HG03175 (cell line): ENCODE measurements around the gene HOXB6.

Experiments used
- ATAC-seq: cut with Tn5 transposase; IDR thresholded peaks from one replicate; pipeline ENCODE4 v1.9.1; 2021; ENCODE audit warnings: mild to moderate bottlenecking, moderate library complexity; ENCODE audit not compliant: unreplicated experiment

The HOXB6 gene

GRCh38 chr17:48636177-48637018, 31.6 kb upstream of the HOXB6 start:
- ATAC-seq, result peak; percentile 42

DNA sequence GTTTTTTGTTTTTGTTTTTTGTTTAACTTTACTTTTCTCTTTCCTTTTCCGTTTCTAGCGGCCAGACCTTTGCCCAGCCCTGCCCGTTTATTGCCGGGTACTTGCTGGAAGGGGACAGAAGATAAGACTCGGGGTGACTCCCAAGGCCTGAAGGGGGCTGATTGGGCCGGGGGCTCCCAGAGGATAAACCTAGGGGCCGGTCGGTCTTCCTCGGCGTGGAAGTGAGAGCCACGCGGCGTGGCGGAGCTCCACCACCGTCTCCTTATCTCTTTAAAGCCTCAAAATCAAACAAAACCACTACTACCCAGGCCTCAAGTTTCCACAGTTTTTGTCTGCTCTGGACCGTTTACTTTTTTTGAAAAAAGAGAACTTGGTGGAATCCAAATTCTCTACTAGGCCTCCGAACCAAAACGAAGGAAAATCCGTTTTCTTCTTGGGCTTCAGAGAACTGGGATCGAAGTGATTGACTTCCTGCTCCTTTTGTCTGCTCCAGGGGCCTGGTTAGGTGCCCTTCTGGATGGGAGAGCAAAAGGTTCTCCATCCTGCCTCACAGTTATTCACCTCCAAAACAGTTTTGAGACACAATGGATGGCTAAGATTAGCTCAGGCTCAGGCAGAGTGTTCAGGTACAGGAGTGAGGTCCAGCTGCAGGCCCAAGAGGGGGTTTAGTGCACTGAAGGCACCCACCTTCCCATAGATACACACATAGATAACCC, 29.9 kb upstream of the HOXB6 start:
- ATAC-seq, result no peak

- no peak for ATAC-seq
Observed at GRCh38 chr17:48633266-48633677, 28.5 kb upstream of the HOXB6 start.

GRCh38 chr17:48632579-48633265, 27.9 kb upstream of the HOXB6 start:
- no peak for ATAC-seq

- no peak for ATAC-seq
Observed at GRCh38 chr17:48631693-48632578, 27.1 kb upstream of the HOXB6 start.

DNA sequence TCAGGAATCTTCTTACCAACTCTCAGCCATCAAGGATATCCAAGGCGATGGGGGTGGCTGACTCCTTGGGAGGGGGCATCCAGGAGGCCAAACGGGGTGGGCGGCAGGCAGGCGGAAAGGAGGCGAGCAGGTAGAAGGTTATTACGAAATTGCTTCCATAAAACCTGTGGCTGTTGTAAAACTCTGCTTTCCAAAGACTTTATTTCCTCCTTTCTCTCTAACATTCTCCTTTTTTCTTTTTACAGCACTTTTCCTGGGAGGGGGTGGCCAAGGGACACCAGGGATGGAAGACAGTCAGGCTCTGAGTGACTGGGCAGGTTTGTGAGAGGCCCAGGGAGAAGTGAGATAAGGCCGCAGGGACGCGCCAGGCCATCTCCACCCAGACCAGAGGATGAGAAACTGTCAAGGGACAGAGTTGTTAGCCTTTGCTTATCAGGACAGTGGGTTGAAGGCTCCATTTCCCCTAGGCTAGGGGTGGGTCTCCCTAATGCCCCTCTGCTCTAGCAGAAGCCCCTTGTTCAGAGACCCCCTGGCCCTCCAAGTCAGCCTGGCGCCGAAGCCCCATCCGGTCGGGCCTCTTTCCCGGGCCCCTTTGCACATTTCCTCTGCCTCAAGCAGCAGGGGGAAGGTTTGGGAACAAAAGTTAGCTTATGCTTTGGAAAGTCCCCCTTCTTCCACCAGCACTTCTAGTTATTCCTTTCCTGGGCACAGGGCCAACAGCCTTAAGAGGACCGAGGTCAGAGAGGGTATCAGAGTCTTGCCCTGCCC, 26.3 kb upstream of the HOXB6 start:
- no peak for ATAC-seq

DNA sequence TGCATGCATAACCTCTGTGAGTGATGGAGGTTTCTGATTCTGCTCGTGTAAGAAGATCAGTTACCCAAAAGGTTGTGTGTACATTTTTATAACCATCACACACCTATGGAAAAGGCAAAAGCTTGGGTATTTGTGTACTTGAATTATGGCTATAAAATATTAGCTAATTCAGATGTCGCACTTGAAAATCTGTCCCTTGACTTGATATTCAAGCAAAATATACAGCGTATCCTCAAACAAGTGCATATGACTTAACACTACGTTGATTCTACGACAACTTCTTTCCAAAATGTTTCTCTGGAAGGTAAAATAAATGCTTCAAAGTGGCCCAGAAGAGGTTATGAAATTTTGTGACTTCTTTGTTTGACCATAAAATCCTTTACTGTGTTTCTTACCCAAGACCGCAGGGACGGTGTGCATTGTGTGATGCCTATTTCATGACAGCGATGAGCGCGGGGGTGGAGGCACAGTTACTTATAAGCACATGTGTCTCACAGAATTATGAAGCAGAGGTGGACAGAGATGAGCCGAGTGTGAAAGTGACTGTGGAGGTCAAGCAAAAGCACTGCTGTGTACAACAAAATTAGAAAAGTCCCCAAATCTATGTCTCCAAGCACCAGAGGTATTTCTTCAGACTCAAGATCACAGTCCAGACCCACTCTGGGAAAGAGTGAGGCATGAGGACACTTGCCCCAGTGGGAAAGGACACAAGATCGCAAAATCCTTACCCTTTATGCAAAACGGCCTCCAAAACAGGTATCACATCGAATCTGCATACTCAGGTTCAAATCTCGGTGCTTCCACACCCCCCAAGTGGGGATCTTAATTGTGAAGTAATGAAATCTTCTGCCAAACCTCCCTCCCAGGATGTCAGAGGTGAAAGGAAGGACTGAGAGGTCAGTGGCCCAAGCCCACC, 25.5 kb upstream of the HOXB6 start:
- no peak for ATAC-seq

- no peak for ATAC-seq
Observed at GRCh38 chr17:48629411-48629759, 24.6 kb upstream of the HOXB6 start.

- ATAC-seq, result no peak
Observed at GRCh38 chr17:48628649-48629410, 24.0 kb upstream of the HOXB6 start.

DNA sequence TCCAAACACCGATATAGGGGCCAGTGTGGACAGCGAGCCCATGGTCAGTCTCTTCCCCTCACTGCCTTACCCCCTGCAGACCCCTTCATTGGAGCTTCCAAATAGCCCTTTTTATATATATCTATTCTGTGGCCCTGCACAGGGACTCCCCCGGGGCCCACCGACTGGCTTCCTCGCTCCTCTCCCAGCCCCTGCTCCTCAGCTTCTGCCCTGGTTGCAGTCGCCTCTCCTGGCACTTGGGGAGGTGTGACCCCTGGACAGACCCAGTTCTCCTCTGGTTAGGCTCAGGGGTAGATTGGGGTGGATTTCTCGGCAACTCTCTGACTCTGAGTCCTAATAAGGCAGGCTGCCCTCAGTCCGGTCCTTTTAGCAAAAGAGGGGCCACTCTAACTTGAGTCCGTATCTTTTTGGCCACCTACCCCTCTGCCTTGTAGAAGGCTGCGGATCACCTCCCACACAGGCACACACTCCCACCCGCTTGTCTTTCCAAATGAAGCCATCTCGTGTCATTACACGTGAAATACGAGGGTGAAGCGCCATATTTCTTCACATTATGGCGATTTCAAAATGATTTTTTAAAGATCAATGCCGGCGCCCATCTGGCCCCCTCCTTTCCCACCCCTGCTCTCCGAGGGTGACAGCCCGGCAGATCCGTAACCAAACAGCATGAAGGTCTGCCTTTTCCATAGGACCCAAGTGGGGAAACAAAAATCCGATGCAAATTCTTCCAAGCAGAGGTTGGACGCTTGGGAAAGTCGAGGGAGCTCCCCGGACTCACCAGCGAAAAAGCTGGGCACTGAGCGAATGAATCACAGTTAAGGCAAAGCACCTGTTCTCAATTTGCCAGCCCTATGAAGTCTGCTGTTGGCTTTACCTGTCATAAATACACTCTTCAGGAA, 23.1 kb upstream of the HOXB6 start:
- ATAC-seq, result no peak

DNA sequence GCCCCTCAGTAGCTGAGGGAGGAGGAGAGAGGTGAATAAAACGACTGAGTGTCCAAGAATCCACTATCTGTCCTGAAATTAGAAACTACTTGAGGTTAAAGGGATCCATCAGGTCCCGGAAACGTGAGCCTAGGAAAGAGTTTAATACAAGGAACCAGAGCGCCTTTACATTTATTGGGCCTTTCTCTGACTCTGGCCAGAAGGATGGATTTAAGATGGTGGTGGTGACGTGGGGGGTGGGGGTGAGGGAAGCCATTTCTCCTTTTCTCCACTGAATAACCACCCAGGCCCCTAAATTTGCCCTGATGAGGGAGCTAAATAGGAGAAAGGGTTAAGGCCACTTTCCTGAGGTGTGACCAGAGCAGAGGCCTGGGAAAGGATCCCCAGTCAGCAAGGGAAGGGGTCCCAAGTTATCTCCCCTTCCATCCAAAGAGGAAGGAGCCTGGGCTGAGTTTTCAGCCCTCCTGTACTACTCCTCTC, 22.4 kb upstream of the HOXB6 start:
- ATAC-seq, result no peak

DNA sequence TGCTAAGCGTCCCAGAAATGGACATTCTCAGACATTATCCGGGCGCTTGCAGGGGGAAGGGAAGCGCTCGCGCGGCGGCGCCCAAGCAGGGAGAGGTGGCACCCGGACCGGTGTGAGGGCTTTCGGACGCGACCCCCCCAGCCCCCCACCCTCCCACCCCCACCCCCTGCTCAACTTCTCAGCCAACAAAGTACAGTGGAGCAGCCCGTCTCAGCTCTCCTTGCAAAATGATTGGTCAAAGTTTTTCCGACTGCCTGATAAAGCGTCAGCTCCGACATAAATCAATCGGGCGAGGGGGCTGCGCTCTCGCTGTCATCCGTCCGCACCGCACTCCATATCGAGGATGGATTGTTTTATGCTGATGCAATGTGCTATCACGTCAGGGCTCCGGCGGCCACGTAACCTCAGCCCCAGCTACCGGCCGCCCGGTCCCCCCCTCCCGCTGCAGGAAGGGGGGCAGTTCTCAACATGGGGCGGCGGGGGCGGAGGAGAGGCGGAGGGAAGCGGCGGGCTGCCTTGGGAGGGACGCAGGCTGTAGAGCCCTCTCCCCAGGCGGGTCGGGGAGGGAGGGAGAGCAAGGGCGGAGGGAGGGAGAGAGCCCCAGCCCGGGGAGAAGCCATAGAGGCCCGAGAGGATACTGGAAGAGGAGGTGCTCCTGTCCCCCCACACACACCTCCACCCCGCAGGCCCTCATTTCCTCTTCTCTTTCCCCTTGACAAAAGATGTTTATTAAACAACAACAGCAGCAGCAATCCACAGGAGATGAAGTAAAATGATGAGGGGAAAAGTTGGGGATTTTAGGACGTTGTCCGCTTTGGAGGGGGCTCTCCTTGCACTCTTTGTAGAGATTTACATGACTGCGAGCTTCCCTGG, 21.7 kb upstream of the HOXB6 start, which contains the start of gene HOXB9:
HOXB9 (minus strand) TSS at position 114 of the 873 bp plus-strand sequence; CDS start at position 25, 89 bp downstream.
- no peak for ATAC-seq

DNA sequence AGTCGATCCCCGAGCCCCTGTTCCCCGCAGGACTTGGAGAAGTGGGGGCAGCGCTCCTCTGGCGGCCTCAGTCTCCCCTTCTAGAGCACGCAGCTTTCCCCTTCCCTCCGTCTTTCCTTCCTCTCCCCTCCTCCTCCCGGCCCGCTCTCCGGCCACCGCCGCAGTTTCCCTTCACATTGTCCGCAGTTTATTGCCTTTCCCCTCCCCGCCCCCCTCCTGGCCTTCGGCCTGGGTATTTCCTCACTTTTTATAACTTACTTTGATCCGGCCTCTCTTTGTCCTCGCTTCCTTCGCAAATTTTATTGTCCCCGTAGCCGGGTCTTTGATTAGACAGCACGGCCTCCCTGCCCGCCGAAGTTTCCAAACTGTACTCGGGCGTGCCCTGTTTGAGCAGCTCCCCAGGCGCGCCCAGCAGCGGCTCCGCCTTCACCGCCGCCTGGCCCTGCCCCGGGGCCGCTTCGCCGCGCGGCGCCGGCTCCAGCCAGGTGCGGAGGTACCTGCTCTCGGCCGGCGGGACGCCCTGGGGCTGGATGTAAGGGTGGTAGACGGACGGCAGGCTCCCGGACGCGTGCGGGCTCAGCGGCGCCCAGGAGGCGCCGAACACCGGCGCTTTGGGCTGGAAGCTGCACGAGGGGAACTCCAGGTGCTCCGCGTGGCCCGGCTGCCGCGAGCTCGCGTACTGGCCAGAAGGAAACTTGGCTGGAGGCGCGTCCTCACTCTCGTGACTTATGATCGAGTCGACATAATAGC, 20.9 kb upstream of the HOXB6 start:
- ATAC-seq, result no peak

DNA sequence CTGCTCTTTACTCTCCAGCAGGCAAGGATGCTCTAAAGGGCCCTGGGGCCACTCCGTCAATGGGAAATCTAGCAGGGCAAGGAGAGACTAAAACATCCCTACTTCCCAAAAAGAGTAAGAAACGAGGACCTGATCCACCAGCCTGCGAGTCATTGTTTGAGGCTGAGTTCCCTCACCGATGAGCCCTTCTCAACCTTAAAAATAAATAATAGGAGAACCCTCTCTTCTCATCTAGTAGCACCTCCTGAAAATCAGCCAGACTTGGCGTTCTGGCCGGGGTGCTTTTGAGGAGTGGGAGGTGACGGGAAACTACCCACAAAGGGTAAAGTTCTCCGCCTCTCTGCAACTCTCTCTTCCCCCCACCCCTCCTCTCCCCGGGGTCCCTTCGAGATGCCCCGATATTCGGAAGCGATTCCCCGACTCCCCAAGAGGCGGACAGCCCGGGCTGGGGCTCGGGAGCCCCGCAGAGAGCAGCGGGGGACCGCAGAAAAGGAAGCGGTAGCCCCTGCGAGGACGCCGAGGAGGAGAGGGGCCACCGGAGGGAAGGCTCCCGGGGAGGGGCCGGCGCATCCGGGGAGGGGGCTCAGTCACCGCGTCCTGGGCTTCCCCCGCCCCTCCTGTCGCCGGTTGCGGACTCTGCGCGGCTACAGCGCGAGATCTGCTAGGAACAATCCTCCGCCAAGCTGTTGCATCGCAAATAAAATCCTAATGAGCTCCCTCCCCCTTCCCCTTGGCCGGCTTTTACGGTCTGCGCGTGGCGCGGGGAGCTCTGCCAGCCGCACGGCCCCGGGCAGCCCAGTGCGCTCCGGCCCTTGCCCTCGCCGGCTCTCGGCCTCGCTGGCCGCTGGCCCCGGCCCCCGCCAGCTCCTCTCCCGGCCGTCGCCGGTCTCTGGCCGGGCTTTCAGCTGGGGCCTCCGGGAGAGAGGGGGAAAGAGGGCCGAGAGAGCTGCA, 20.0 kb upstream of the HOXB6 start:
- ATAC-seq, result no peak
